SU-DHL-6 (cell line): ENCODE measurements around the gene FAF2.

Source experiments
- H2AFZ ChIP-seq: fragments of 200-600 bp; sonication (generic); 2 replicates; pipeline ENCODE4 v1.6.1; 2014; ENCODE audit warnings: low read depth, mild to moderate bottlenecking, moderate library complexity, mixed read lengths, antibody characterized with exemption, low read length; ENCODE audit not compliant: severe bottlenecking
- H3F3A ChIP-seq: fragments of 200-600 bp; shearing (Covaris generic); 2 replicates; pipeline ENCODE4 v1.6.0; 2016; ENCODE audit warnings: antibody characterized with exemption, mild to moderate bottlenecking; ENCODE audit not compliant: insufficient read depth
- H3K27ac ChIP-seq: fragments of 200-600 bp; sonication (generic); 2 replicates; pipeline ENCODE4 v1.5.1; 2016; ENCODE audit warnings: low read depth, mild to moderate bottlenecking, low read length, moderate library complexity, mixed read lengths
- H3K27me3 ChIP-seq: fragments of 200-600 bp; sonication (generic), shearing (Covaris generic); 2 replicates; pipeline ENCODE4 v1.6.0; 2014; ENCODE audit warnings: mild to moderate bottlenecking, low read length
- H3K36me3 ChIP-seq: fragments of 200-600 bp; sonication (generic); 2 replicates; pipeline ENCODE4 v1.6.1; 2014; ENCODE audit warnings: mild to moderate bottlenecking, low read length, mixed read lengths
- H3K4me2 ChIP-seq: fragments of 300-600, 200-600 bp; shearing (Covaris generic), sonication (generic); 2 replicates; pipeline ENCODE4 v1.6.0; 2014; ENCODE audit warnings: low read length, low read depth, mild to moderate bottlenecking; ENCODE audit not compliant: poor library complexity, severe bottlenecking
- H3K4me3 ChIP-seq: fragments of 200-600 bp; sonication (generic); 2 replicates; pipeline ENCODE4 v1.5.1; 2014; ENCODE audit warnings: antibody characterized with exemption, low read length, mild to moderate bottlenecking, mixed read lengths; ENCODE audit not compliant: insufficient read depth, poor library complexity, severe bottlenecking
- H3K79me2 ChIP-seq: fragments of 200-600 bp; sonication (generic); 2 replicates; pipeline ENCODE4 v1.6.1; 2014; ENCODE audit warnings: mild to moderate bottlenecking, low read length, moderate library complexity; ENCODE audit not compliant: insufficient read depth
- H3K9ac ChIP-seq: fragments of 200-600 bp; sonication (generic); 2 replicates; pipeline ENCODE4 v1.7.0; 2014; ENCODE audit warnings: mild to moderate bottlenecking, low read length
- H3K9me2 ChIP-seq: fragments of 200-600 bp; sonication (generic); replicated peaks from 2 replicates; pipeline ENCODE4 v1.6.1; 2014; ENCODE audit warnings: low read length; ENCODE audit not compliant: insufficient read depth
- H3K9me3 ChIP-seq: fragments of 200-600 bp; sonication (generic); 2 replicates; pipeline ENCODE4 v1.6.1; 2014; ENCODE audit warnings: low read length, mixed read lengths; ENCODE audit not compliant: insufficient read depth
- H4K20me1 ChIP-seq: fragments of 200-600 bp; sonication (generic); 2 replicates; pipeline ENCODE4 v1.6.1; 2014; ENCODE audit warnings: low read depth, mild to moderate bottlenecking, antibody characterized with exemption, low read length, moderate library complexity, mixed read lengths
- EZH2phosphoT487 ChIP-seq: fragments of 200-600 bp; sonication (generic), shearing (Covaris generic); conservative IDR thresholded peaks from 2 replicates; pipeline ENCODE4 v1.6.1; 2018; ENCODE audit warnings: mild to moderate bottlenecking, antibody characterized with exemption, low read length, moderate library complexity, mixed read lengths
- TF ChIP-seq, protein P1 (sequence below): fragments of 200-600 bp; sonication (generic); IDR thresholded peaks from one replicate; pipeline ENCODE4 v1.5.1; 2017; ENCODE audit warnings: antibody characterized with exemption, mild to moderate bottlenecking, low read length, moderate library complexity; ENCODE audit not compliant: insufficient read depth, poor library complexity, severe bottlenecking

FAF2 gene

DNA sequence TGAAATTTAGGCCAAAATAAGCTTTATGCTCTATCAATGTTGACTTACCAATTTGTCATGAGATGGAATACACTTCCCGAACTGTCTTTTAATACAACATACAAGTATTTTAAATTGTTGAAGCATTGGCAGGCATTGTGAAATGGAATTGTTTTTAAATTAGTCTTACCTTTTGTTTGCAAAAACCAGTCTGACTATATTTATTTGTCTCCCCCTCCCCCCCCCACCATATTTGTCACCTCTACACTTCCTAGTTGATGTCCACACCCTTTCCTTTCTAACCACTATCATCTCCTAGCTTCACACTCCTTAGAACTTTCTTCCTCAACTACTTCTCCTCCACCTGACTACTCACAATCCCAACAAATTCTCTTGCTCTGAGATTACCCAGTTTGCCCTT, 40.9 kb downstream of the FAF2 start:
- H4K20me1 ChIP-seq: no peaks in the 10 kb centered on the region
- no peaks in the 10 kb centered on the region for H3F3A ChIP-seq
- H3K27ac ChIP-seq: no peak overlapping the region
- no peaks in the 10 kb centered on the region for H3K27me3 ChIP-seq
- H2AFZ ChIP-seq: no peak overlapping the region
- no peaks in the 10 kb centered on the region for H3K79me2 ChIP-seq
- no peak overlapping the region for H3K4me2 ChIP-seq
- no peaks in the 10 kb centered on the region for H3K9me3 ChIP-seq
- H3K4me3 ChIP-seq: no peak overlapping the region
- H3K9ac ChIP-seq: no peak overlapping the region
- H3K36me3 ChIP-seq: peaks cover 6% of the 10 kb centered on the region; the same call in 1 of the 2 replicates
- H3K9me2 ChIP-seq: no peaks in the 10 kb centered on the region
- TF ChIP-seq, protein P1, sequence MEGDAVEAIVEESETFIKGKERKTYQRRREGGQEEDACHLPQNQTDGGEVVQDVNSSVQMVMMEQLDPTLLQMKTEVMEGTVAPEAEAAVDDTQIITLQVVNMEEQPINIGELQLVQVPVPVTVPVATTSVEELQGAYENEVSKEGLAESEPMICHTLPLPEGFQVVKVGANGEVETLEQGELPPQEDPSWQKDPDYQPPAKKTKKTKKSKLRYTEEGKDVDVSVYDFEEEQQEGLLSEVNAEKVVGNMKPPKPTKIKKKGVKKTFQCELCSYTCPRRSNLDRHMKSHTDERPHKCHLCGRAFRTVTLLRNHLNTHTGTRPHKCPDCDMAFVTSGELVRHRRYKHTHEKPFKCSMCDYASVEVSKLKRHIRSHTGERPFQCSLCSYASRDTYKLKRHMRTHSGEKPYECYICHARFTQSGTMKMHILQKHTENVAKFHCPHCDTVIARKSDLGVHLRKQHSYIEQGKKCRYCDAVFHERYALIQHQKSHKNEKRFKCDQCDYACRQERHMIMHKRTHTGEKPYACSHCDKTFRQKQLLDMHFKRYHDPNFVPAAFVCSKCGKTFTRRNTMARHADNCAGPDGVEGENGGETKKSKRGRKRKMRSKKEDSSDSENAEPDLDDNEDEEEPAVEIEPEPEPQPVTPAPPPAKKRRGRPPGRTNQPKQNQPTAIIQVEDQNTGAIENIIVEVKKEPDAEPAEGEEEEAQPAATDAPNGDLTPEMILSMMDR: no peak
- TF ChIP-seq EZH2phosphoT487: no peak

DNA sequence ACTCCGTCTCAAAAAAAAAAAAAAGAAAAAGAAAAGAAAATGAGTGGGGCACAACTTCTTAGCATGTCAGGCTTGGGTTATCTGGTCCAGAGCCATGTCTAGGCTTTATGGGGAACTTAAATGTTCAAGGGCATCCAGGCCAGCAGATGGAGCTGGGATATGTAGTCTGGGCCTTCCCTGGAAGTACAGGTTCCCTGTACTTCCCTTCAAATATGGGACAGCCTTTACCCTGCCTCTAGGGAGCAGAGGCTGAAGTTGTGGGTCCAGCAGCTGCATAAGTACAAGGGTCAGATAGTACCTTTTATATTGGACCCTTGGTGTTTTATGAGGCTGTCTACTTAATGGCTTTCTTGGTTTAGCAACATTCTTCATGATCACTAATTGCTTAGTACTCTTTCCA, 42.1 kb downstream of the FAF2 start:
- no peaks in the 10 kb centered on the region for H3F3A ChIP-seq
- no peak overlapping the region for H3K9ac ChIP-seq
- H3K4me2 ChIP-seq: no peak overlapping the region
- H3K27me3 ChIP-seq: no peaks in the 10 kb centered on the region
- peaks cover 6% of the 10 kb centered on the region; the same call in 1 of the 2 replicates for H3K36me3 ChIP-seq
- no peaks in the 10 kb centered on the region for H3K9me2 ChIP-seq
- TF ChIP-seq EZH2phosphoT487: no peak
- TF ChIP-seq, protein P1: no peak
- no peaks in the 10 kb centered on the region for H3K79me2 ChIP-seq
- no peaks in the 10 kb centered on the region for H3K9me3 ChIP-seq
- no peaks in the 10 kb centered on the region for H4K20me1 ChIP-seq
- no peak overlapping the region for H3K27ac ChIP-seq
- H3K4me3 ChIP-seq: no peak overlapping the region
- H2AFZ ChIP-seq: no peak overlapping the region

DNA sequence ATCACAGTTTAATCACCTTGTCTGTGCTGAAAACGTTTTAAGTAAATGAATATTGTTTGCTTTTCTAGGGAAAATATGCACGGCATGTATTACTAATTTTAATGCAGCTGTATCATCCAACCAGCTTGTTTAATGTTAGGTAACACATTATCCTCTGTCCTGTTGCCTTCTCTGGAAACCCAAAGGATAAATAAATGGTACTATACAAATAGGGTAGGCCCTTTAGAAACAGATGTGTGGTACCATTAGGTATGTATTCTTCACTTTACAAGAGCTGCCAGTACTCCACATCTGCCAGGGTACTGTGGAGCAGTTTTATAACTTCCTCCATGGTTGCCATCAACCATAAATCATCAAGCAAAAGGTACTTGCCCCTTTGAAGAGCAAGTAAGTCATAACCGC, 42.9 kb downstream of the FAF2 start:
- H3K4me2 ChIP-seq: no peak overlapping the region
- no peak overlapping the region for H3K27ac ChIP-seq
- H3K4me3 ChIP-seq: no peak overlapping the region
- H3K79me2 ChIP-seq: no peaks in the 10 kb centered on the region
- TF ChIP-seq EZH2phosphoT487: no peak
- TF ChIP-seq, protein P1: no peak
- H4K20me1 ChIP-seq: no peaks in the 10 kb centered on the region
- H3K36me3 ChIP-seq: peaks cover 6% of the 10 kb centered on the region; the same call in 1 of the 2 replicates
- H3F3A ChIP-seq: no peaks in the 10 kb centered on the region
- no peak overlapping the region for H3K9ac ChIP-seq
- H3K9me3 ChIP-seq: no peaks in the 10 kb centered on the region
- no peaks in the 10 kb centered on the region for H3K9me2 ChIP-seq
- H2AFZ ChIP-seq: no peak overlapping the region
- H3K27me3 ChIP-seq: no peaks in the 10 kb centered on the region
